D721Med (cell line): ENCODE results near the gene DCP2.

ENCODE experiments used
- DNase-seq: peaks from one replicate; pipeline ENCODE4 v3.0.0; 2011; ENCODE audit warnings: low spot score; ENCODE audit not compliant: insufficient read length
- FAIRE-seq: peaks from 2 replicates; lab custom pipeline; 2011; peaks lifted over from hg19 to GRCh38; lab: Jason Lieb, UNC
- CTCF ChIP-seq: IDR thresholded peaks from 2 replicates; pipeline ENCODE4 v1.5.1; 2012; ENCODE audit warnings: mild to moderate bottlenecking, control low read depth; ENCODE audit not compliant: insufficient read depth; ENCODE audit errors: missing control alignments

Gene DCP2

GRCh38 chr5:113029614-113030013 lies 53.0 kb downstream of the DCP2 start:
- DNase-seq, result no peak
- FAIRE-seq, result no peak
- TF ChIP-seq CTCF, result no peak

GRCh38 chr5:113031104-113031503 lies 54.5 kb downstream of the DCP2 start:
- no peak for DNase-seq

GRCh38 chr5:113031557-113031956 lies 55.0 kb downstream of the DCP2 start:
- no peak for DNase-seq
- TF ChIP-seq CTCF, result no peak
- FAIRE-seq, result no peak

More at GRCh38 chr5:113031104-113031503, 54.5 kb downstream of the DCP2 start:
- TF ChIP-seq CTCF, result no peak
- no peak for FAIRE-seq

GRCh38 chr5:113034182-113034773 lies 57.7 kb downstream of the DCP2 start:
- FAIRE-seq (no peak), DNase-seq (no peak)
- no peak for TF ChIP-seq CTCF

- FAIRE-seq (no peak), DNase-seq (no peak)
- no peak for TF ChIP-seq CTCF
These were observed 58.5 kb downstream of the DCP2 start for GRCh38 chr5:113035096-113035495.

GRCh38 chr5:113036321-113036720 lies 59.7 kb downstream of the DCP2 start:
- no peak for FAIRE-seq
- no peak for TF ChIP-seq CTCF

GRCh38 chr5:113036826-113037225 lies 60.2 kb downstream of the DCP2 start:
- DNase-seq, result no peak
- FAIRE-seq, result no peak
- TF ChIP-seq CTCF, result no peak

More at GRCh38 chr5:113036321-113036720, 59.7 kb downstream of the DCP2 start:
- no peak for DNase-seq
